Measurements from ENCODE around the gene DNAJC27.
A peak's percentile ranks its signal among the peaks of the same experiment; 100 is the strongest.
"Not testable (repeated sequence)": the region's sequence is repeated elsewhere in the genome, so short reads cannot be mapped to it uniquely, and the experiment has no call there.

Gene DNAJC27

DNA sequence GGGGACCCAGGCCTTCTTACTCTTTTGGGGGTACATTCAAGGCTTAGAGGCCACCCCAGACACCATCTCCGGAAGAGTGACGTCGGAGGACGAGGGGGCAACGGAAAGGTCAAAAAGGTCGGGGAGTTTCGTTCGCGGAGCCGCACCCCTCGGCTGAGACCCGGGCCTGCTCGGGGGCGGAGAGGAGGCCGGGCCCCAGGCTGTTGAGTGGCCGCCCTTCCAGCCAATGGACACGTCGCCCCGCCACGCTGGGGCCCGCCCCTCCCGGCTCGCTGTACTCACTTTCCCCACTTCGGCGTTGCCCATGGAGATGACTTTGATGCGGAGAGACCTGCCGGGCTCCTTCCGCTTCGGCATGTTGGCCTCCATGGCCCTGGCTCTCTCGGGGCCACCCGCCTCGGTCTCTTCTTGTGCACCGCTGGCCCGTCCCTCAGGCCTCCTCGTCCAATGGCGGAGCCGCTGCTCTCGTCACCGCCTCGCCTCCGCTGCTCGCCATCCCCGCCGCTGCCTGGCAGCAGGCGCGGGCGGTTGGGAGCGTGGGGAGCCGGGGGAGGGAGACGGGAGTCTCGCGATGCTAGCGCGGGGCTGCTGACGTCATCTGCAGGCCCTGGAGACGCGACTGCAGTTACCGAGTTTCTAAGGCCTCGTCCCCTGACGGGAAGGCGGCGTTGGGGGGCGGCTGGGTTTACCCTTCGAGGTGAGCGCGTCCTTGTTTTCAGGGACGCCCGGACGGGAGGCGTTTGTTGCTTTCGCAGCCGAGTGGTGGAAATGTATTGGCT is at the start of gene DNAJC27:
DNAJC27 (minus strand) TSS at position 420 of the 779 bp plus-strand sequence; CDS start at position 369, 51 bp downstream.
- peak; percentile 97 for DNase-seq

DNA sequence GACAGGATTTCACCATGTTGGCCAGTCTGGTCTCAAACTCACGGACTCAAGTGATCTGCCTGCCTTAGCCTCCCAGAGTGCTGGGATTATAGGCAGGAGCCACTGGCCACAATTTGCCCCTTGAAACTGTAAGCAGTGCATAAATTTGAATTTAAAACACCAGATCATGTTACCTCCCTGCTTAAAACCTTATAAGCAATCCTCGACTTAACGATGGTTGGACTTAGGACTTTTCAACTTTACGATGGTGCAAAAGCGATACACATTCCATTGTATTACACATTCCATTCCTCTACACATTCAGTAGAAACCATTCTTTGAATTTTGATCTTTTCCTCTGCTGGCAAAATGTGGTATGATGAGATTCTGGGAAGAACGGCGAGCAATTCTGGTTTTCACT is 46.9 kb upstream of the DNAJC27 start:
- DNase-seq: no peak

- no peak for DNase-seq
Measured at GRCh38 chr2:25014631-25015030, 42.9 kb upstream of the DNAJC27 start.

- DNase-seq: not testable (repeated sequence)
Measured at GRCh38 chr2:25011342-25011741, 39.6 kb upstream of the DNAJC27 start.

DNA sequence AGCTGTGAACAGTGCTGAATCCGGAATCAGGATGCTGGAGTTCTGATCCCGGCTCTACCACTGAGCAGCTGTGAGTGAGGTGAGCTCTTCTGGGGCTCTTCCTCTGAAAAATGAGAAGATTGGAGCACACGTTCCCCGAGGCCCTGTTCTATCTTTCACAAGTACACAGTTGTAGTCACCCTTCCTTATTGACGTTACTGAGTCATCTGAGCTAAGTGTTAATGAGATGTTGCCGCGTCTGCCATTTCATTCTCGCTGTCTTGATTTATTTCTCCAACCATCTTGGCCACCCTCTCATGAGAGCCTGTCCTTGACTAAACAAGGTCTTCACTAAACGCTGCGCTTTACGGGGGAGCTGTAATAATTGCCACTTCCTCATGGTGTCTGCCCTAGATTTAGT is 38.2 kb upstream of the DNAJC27 start:
- DNase-seq: no peak

GRCh38 chr2:25002066-25002465 is 30.3 kb upstream of the DNAJC27 start:
- no peak for DNase-seq

DNA sequence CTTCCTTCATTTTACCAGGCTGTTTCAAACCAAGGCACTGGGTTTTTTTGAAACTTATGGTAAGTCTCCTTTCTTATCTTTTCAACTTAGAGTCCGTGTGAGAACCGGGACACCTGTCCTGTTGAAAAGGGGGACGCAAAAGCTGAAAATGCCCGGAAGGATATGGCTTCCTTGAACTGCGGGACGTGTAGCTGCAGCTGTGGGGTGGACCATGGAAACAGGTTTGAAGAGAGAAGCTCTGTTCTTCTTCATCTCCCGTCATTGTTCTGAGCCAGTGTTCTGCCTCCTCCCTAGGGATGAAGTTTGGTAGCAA is 29.5 kb upstream of the DNAJC27 start:
- DNase-seq: no peak

DNA sequence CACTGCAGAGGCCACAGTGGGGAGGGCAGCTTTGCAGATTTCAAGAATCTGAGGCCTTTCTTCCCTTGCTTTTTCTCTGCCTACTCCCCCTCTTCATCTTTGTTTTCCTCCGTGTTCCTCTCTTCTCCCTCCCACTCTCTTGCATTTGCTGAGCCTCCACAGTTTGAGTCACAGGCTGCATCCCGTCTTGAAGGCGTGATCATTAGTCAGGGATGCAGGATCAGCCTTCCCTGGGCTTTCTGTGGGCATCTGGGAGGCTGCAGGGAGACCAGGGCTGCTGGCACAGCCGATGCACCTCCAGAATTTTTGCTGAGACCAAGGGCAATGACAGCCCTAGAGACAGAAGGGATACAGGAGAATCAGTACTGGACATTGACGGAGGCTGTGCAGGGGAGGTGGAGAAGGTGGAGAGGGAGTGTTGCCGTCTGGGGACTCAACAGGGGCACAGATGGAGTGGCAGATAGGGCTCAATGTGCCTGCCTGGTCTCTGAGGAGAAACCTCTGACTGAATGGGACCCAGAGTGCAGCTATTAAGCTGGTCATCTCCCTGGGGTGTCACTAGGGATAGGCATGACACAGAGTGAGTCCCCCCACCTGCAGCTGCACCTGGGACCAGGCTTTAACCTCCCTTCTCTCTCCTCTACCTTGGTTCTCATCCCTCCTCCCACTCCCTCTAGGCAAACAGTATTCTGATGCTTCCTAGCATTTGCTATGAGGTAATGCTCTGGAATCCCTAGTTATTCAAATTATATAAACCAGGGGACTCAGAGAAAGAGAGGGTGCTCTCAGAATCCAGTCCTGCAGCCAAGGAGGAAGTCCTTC is 29.0 kb upstream of the DNAJC27 start:
- no peak for DNase-seq

- no peak for DNase-seq
Measured at GRCh38 chr2:25000036-25000435, 28.3 kb upstream of the DNAJC27 start.

- not testable (repeated sequence) for DNase-seq
Measured at GRCh38 chr2:24999097-24999496, 27.3 kb upstream of the DNAJC27 start.

- DNase-seq: no peak
Measured at GRCh38 chr2:24994146-24994724, 22.5 kb upstream of the DNAJC27 start.

- no peak for DNase-seq
Measured at GRCh38 chr2:24993406-24994145, 21.8 kb upstream of the DNAJC27 start.

DNA sequence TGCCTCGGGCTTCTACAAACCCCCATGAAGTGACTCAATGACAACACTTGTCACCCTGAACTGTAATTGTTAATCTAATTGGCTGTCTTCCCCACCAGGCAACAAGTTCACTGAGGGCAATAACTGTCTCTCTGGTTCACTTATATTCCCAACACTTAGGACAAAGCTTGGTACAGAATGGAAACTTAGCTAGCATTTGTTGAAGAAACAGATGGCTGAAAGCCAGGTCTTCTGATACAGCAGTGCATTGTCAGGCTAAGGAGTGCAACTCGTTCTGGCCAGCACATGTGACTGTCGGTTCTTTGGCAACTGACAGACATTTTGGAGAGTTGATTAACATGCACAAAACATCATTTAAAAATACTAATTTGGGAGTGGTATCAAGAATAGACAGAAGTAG is 14.6 kb upstream of the DNAJC27 start:
- no peak for DNase-seq

GRCh38 chr2:24985511-24985910 is 13.8 kb upstream of the DNAJC27 start:
- DNase-seq: no peak

DNA sequence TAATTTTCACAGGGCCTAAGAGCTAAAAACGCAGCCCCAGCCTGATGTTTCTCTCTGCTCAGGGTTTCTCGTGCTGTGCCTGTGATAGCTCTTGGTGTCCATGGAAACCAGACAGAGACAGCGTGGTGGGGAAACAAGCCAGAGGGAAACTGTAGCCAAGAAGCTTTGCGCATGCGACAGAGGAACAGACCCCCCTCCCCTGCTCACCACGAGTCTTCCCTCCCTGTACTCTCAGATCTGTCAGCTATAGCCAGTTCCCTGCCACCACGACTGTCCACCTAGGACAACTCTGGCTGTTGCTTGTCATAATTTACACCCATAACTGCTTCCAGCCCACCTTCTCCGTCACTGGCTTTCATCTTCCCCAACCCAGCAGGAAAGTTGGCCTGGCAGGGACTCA is 13.2 kb upstream of the DNAJC27 start:
- no peak for DNase-seq

DNA sequence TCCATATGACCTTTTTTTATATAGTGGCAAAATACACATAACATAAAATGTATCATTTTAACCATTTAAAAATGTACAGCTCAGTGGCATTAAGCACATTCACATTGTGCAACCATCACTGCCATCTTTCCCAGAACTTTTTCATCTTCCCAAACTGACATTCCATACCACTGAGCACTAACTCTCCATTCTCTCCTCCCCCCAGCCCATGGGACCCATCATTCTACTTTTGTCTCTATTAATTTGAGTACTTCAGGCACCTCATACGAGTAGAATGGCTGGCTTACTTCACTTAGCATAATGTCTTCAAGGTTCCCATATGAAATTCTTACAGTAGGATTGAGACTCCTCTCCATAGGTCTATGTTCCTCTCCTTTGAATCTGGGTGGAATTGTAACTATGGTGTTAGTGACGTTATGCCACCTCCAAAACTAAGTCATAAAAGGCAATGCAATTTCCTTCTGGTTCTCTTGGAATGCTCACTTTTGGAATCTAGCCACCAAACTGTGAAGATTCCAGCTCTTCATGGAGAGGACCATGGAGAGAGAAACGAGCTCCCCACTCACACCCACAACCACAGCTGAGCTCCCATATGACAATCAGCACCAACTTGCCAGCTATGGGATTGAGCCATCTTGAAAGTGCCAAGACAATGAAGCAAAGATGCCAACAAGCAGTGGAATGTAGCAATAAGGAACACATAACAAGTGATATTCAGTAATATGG is 9.8 kb upstream of the DNAJC27 start:
- no peak for DNase-seq

DNA sequence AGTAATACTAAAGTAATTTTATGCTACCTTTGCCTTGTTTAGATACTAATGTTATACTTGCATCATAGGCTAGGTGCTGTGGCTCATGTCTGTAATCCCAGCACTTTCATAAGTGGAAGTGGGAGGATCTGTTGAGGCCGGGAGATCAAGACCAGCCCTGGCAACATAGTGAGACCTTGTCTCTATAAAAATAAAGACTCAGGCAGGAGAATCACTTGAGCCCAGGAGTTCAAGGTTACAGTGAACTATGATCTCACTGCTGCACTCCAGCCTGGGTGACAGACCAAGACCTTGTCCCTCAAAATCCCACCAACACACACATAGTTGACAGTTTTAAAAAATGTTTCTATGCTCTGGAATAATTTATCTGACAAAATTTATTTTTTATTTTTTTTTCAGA is 6.9 kb upstream of the DNAJC27 start:
- no peak for DNase-seq

DNA sequence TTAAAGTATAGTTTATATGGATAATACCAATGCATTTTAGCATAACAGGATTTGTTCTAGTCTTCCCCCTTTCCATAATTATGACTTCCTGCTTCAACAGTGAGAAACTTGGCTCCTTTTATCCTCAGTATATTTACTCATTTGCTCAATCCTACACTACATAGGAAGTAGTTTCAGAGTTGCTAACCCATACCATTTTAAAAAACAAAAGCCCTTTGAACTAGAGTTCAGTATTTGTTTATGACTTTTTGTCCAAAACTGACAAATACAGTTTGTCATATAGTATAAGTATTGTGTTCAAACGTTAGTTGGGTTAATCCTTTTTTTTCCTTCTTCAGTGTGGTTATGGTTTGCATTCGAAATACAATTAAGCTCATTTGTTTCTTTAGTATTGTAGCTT is 5.9 kb upstream of the DNAJC27 start:
- no peak for DNase-seq

DNA sequence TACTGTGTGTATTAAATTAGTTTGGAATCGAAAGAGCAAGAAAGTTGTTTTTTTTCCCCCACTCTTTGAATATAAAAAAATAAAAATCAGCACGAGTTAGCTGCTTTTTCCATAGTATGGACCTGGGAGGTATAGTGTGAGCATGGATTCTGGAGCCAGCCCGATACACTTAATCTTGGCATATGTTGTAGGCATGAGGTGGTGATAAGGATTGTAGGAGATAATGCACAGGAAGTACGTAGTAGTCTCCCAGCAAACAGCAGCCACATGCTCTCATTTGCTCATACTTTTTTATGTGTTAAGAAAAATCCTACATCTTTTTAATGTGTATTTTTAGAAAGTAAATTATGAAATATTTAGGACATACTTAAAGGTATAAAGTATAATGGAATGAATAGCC is 2.1 kb upstream of the DNAJC27 start:
- no peak for DNase-seq

DNA sequence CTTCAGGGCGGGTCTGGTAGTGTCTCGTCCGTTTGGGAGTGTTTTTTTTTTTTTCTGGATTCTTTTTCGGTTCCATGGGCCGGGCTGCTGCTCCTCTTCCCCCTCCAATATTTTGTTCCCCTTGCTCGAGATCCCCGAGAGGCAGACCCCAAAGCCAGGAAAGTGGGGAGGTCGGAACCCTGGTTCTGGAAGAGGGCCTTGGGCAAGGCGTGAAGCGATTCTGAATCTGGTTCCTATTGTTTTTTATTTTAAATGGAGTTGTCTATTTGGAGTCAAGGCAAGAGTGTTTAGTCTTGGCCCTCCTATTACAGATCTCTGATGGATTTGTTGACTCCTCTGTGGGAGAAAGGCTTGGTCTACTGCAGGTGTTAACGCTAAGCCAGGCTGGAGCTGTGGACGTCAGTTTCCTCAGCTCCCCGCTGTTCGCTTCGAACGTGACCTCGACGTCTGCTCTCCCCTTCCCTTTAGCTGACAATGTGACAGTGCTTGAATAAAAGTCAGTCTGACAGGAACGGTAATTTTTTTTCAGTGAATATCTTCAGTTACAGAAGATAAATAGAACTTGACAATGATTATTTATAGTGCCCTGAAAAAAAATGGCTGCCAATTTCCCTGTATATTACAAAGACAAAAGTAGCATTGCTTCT is 683 bp upstream of the DNAJC27 start:
- DNase-seq: peak; percentile 7

DNA sequence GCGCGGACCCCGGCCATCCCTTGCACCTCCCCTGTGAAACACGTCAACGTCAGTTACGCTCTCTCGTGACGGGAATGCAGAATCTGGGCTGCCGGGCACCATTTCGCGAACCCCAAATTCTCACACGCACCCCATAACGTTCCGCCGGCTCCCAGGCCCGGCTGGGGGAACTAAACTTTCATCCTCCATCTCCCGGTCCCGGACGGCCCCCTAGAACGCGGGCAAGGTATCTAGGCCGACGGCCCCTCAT is 544 bp downstream of the DNAJC27 start:
- DNase-seq: no peak
